ENCODE results near the gene CFB. TPM values are rescaled to one million over a fixed set of nuclear protein-coding genes. Genes with fewer than 3 reads are reported as not detected.

Gene CFB
- total RNA-seq, 4 donors from 2014 or later: 16.7 to 1,024 (median 264) TPM

DNA sequence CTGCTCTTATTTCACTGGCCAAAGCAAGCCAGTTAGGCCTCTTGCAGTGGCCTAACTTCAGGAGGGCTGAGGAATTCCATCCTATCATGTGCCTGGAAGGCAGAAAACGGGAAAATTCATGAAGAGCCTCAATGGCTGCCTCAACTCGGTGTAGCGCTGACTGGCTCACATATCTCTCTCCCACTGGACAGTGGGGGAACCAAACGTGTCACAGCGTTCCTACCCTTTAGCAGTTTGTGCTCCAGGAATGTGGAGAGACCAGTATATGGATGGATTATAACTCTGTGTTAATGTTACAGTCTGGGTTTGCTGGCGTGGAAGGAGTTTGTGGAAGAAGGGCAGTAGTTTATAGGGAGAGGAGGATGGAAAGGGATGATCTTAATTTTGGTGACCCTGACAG is 30.1 kb upstream of the CFB start:
- ATAC-seq (ENCODE audit: low FRiP score) (no peak), DNase-seq (ENCODE audit: low spot score) (no peak)
- TF ChIP-seq, protein P1, sequence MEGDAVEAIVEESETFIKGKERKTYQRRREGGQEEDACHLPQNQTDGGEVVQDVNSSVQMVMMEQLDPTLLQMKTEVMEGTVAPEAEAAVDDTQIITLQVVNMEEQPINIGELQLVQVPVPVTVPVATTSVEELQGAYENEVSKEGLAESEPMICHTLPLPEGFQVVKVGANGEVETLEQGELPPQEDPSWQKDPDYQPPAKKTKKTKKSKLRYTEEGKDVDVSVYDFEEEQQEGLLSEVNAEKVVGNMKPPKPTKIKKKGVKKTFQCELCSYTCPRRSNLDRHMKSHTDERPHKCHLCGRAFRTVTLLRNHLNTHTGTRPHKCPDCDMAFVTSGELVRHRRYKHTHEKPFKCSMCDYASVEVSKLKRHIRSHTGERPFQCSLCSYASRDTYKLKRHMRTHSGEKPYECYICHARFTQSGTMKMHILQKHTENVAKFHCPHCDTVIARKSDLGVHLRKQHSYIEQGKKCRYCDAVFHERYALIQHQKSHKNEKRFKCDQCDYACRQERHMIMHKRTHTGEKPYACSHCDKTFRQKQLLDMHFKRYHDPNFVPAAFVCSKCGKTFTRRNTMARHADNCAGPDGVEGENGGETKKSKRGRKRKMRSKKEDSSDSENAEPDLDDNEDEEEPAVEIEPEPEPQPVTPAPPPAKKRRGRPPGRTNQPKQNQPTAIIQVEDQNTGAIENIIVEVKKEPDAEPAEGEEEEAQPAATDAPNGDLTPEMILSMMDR (IDR thresholded peaks at IDR 0.05): no peak

DNA sequence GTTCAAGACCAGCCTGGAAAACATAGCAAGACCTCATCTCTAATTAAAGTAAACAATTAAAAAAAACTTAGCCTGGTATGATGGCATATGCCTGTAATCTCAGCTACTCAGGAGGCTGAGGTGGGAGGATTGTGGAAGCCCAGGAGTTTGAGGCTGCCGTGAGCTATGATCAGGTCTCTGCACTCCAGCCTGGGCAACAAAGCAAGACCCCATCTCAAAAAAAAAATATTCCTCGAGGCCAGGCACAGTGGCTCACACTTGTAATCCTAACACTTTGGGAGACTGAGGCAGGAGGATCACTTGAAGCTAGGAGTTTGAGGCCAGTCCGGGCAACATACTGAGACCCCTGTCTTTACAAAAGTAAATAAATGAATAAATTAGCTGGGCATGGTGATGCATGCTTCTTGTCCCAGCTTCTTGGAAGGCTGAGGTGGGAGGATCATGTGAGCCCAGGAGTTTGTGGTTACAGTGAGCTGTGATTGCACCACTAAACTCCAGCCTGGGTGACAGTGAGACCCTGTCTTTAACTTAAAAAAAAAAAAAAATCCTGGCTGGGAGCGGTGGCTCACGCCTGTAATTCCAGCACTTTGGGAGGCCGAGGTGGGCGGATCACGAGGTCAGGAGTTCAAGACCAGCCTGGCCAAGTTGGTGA is 27.7 kb upstream of the CFB start:
- TF ChIP-seq, protein P1 (IDR thresholded peaks at IDR 0.05): no peak
- DNase-seq (ENCODE audit: low spot score): no peak
- no peak for ATAC-seq (ENCODE audit: low FRiP score)

DNA sequence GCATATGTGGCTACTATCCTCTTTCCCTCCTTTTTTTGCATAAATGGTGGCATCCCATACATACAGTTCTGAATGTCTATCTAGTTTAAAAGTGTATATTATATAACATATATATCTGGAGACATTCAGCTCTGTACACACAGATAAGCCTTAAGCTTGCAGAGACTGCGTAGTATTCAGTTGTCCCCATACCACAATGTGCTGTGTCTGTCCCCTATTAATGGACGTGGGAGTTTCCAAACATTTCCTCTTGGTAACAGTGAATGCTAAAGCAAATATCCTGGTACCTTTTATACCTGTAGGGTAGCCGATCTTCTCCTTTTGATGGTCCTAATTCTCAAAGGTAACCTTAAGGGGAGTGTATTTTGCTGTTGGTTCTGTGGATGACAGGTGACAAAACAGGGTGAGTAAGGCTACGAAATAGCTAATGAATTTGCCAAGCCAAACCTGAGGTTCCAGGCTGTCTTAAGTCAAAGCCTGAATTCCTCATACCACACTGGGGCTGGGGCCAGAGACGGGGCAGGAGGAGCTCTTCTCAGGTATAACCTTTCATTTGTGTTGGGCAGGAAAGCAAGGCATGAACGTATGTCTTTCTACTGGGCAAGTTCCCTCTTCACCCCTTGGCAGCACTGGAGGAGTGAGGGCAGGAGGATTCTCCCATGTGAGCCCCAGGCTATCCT is 26.1 kb upstream of the CFB start:
- TF ChIP-seq, protein P1 (IDR thresholded peaks at IDR 0.05): no peak
- no peak for DNase-seq (ENCODE audit: low spot score)
- no peak for ATAC-seq (ENCODE audit: low FRiP score)

DNA sequence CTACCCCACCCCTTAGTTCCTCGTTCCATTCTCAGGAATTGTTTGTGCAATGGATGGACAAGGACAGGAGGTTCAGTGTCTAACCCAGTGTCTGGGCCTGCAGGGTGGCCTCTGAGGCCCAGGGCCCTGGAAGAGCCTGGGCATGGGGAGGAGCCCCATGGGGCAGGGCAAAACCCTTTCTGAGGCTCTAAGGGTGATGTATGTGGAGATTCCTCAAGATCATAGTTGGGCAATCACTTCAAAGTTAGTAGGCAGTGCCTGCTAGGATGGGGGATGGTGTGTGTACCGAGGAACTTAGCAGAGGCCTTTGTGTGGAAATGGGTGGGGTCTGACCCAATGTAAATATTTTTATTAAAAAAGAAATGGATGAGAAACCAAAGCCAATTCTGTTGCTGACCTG is 25.1 kb upstream of the CFB start:
- TF ChIP-seq, protein P1 (IDR thresholded peaks at IDR 0.05): no peak
- DNase-seq (ENCODE audit: low spot score): no peak

DNA sequence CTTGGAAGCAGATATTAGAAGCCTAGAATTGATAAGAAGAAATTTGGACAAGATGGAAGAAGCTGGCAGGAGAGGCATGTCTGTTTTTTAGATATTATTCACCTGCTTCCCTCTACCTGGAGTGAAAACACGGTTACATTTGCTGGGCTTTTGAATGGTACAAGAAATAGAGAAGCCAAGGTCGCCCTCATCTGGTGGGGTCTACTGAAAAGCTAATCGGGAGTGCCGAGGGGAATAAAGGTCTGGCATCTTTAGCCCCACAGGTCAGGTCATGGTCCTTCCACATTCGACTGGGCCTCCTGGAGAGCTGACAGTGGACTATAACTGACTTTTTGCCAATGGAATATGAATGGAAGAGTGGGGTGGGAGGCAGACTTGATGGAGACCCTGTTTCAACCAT is 23.0 kb upstream of the CFB start:
- no peak for ATAC-seq (ENCODE audit: low FRiP score)
- TF ChIP-seq, protein P1 (IDR thresholded peaks at IDR 0.05): no peak

More for the DNA sequence above, 25.1 kb upstream of the CFB start:
- ATAC-seq (ENCODE audit: low FRiP score): peak; percentile 55

DNA sequence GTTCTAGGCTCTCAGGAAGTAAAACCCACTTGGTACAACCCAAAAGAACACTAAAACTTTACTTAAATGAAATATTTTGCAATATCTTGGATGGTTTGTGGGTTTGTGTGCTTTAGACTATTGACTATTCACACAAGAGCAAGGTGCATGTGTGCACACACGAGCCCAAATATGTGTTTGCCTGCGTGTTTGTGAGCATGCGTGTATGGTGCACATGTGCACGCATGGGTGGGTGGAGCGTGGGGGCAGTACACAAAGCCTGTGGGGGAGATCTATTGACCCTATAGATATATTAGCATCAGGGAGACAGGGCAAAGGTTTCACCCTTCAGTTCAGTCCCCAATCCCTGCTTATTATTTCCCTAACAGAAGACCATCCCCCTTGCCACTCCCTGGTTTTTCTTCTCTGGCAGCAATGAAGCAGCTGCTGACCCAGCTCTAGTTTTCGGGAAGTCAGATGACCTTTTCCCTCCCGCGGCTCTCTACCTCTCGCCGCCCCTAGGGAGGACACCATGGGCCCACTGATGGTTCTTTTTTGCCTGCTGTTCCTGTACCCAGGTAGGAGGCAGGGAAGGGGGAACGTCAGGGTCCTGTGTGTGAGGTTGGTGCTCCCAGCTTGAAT is 18.5 kb upstream of the CFB start, which contains the start of gene C2:
Gene C2 (plus strand): TSS at position 476 of the 621 bp plus-strand sequence. CDS start 36 bp downstream, at position 512.
- ATAC-seq (ENCODE audit: low FRiP score): peak; percentile 72
- TF ChIP-seq, protein P1 (IDR thresholded peaks at IDR 0.05): no peak

More for the DNA sequence above, 23.0 kb upstream of the CFB start:
- no peak for DNase-seq (ENCODE audit: low spot score)

More for the DNA sequence above, 18.5 kb upstream of the CFB start, which contains the start of gene C2:
- no peak for DNase-seq (ENCODE audit: low spot score)
